OCI-LY7 (cell line): ENCODE results near the gene AADACL4.

Source experiments
- CTCF ChIP-seq: fragments of 200-600 bp; sonication (generic); conservative IDR thresholded peaks from 2 replicates; pipeline ENCODE4 v1.5.1; 2014; ENCODE audit warnings: mild to moderate bottlenecking, antibody characterized with exemption, low read length, moderate library complexity, mixed read lengths
- EZH2phosphoT487 ChIP-seq: fragments of 200-600 bp; sonication (generic); IDR thresholded peaks from 2 replicates; pipeline ENCODE4 v1.6.1; 2018; ENCODE audit warnings: low read depth, borderline replicate concordance, mild to moderate bottlenecking, mixed run types, antibody characterized with exemption, low read length, moderate library complexity, mixed read lengths

- TF ChIP-seq EZH2phosphoT487 = no peak
- TF ChIP-seq CTCF = no peak
Measured at GRCh38 chr1:12703821-12704451, 60.1 kb downstream of the AADACL4 start.
